DMS114 treated with DMSO at 0.1 percent for 48 hours (cell line): ENCODE data around the gene SCFD2.

ENCODE experiments used
- DNase-seq: peaks from one replicate; lab custom pipeline; 2025; ENCODE audit not compliant: unreplicated experiment; lab: John Stamatoyannopoulos, UW

Gene SCFD2

DNA sequence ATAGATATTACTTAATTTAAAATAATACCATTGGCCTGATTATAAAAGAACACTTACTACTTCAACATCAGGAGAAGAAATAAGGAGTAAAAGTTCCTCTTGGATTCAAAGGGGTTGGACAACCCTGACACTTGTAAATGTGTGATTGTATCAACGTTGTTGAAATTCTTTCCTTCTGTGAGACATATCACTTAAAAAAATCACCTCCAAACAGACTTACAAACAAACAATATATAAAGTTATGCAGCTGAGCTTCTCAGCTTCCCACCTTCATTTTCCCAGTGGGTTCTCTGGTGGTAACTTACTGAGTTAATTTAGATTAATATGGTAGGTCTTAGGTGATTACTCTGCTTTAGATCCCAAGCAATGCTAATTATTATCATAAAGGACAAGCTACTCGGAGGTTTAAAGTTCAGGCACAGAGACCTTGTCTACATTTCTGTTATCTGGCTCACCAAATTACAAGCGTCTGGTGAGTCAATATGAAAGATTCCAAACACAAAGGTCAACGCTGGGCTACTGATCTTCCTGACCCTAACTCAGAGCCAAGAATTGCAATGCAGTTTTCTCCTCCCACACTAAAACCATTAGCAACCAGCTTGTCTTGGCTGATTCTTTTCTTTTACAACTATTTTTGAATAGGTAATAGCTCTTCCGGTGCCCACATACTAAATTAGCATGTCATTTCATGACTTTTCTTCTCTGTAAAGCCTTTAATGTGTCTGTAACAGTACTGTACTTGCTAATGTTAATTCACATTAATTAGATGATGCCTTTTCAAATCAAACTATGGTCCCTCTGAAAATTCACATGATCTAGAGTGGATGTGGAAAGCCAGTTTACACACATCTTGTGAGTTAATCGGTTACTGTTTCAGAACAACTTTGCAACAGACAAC, 346.1 kb downstream of the SCFD2 start:
- DNase-seq, result no peak

DNA sequence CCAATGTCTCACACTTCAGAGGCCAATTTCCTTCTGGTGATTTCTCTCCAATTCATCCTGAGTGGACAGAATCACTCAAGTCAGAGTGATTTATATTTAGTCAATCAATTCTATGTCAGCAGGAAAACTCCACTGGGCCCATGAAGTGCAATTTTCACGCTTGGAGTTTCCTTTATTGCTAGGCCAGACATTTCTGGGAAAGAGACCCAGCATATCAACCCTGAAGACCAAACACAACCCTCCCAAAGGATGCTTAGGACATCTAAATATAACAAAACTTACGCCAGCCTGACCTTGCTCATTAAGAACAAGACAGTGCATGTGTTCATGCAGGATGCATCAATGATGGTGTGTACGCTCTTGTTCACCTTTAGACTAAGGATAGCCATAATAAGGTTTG, 347.4 kb downstream of the SCFD2 start:
- no peak for DNase-seq

DNA sequence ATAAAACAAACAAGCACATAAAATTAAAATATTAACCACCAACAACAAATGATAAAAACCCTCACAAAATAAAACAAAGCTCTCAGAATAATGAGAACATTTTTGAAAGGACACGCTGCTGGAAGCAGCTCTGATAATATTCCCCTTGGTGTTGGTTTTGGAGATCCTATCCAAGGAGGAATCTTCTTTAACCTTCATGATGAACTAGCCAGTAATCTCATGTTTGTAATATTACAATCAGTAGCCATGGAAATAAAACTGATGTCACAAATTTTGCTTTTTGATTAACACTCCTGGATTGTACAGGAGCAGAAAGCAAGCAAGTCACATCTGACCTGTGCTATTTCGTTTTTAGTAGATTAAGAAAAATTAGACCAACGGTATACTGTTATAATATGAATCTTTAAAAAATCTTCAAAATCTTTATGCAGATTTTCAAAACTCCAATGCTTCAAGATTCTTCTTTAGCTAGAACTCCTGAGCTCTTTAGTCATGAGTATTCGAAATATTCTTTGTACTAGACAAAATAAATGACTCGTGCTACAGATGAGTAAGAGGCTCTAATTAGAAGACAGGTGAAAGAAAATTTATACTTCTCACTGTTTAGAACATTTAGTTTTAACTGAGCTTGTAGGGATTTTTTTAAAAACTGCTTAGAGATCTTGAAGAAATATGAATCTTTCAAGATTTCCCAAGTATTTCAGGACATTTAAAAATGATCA, 349.6 kb downstream of the SCFD2 start:
- DNase-seq, result no peak

DNA sequence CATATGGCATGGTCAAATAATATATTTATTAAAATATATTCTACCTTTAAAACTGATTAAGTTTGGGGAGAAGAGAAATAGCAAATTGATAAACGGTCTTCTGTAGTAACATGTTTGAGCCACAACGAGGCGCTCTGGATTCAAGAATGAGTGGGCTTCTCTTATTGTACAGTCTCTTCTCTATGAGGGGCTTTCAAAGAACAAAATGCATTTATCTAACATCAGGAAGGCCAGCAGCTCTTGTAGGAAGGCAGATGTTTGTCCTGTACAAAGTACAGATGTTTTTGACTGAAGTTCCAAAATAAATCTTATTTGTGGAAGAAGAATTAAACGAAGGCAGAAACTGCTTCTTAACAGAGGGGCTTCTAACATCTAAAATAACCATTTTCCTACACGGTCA, 350.2 kb downstream of the SCFD2 start:
- DNase-seq, result peak; percentile 8

DNA sequence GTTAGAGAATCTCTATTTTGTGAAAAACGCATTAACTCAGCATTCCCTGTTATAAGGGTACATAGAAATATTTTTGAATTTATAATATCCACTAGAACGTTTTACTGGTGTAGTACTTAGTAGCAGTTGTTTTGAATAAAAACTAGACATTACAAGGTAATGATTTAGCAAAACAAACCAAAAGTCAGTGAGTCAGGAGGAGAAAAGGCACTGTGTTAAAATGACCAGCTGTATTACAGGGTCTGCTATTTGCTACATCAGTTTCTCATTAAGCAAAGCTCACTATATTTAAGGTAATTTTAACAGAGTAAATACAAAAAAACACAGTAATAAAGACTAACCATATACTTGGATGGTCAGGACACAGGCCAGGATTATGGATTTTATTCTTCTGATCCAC, 351.0 kb downstream of the SCFD2 start:
- DNase-seq, result no peak

DNA sequence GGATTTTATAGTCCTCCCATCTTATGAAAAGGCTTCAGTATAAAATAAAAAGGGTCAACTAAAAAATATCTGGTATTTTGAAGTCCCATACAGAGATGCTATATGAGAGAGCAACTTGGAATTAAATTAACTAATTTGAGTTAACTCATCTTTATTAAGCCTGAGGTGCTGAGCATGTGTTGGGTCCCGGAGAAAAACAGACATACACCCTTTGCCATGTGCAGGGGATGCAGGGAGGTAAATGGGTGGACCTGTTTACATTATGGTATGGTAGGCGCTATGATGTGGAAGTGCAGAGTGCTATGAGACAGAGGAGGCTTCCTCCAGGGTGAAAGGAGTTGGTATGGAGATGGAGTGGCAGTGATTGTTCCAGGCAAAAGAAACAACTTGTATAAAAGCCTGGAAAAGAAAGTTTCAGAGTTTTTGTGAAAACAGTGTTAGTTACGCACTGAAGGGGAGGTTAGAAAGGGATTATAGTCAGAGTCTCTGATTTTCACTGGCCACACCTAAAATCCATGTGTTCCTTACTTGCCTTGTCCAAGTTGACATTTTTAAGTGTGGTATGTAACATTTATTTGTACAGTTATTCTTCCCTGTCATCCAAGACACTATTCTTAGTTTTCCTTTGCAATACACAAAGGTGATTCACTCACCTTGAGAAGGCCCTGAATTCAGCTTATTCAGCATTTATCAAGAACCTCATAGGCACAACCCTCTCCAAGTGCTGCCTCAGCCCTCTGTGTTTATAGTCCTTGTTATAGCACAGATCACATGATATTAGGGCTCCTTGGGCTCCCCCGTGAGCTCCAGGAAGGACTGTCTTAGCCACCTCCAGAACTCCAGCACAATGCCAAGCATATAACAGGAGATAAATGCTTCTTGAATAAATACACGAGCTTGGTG, 351.7 kb downstream of the SCFD2 start:
- no peak for DNase-seq

DNA sequence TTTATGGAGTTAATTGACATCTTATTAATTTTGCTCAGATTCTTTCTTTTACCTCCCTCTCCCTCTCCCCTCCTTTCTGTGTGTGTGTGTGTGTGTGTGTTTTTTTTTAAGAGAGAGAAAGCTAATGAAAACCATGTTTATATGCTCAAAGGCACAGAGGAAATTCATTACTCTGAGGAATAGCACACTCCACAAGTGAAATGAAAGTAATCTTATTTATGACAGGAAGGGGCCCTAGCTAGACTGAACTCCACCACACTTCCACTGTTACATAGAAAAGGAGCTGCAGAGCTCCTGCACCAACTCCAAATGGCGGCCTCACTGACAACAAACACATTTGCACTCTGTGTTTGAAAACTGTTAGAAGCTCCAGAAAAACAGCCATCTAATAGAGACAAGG, 353.1 kb downstream of the SCFD2 start:
- DNase-seq, result no peak

DNA sequence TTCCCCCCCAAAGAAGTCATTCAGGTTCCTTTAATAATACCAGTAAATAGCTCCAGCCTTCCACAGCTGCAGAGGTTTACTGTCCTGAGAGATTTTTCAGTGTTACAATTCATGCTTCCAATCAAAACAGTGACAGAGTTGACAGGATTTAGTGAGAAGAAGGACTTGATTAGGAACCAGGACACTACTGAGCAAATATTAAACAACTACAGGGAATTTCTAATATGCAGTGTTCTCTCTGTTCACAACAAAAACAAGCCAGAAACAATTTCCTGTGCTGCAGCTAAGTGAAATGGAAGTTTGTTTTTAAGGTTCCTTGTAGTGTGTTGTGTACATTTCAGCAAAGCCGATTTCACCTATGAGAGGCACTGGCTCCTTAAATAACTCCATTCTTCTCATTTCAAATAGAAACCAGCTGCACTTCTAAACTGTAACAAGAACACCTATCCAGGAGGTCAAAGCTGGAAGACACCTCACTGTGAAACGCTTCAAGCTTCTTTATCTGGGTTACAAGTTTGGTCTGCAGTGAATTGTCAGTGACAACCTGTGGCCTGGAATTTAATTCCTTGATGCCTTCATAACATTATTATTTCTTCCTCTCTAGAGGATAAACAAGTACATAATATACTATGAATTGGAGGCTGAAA, 354.5 kb downstream of the SCFD2 start:
- DNase-seq, result no peak

DNA sequence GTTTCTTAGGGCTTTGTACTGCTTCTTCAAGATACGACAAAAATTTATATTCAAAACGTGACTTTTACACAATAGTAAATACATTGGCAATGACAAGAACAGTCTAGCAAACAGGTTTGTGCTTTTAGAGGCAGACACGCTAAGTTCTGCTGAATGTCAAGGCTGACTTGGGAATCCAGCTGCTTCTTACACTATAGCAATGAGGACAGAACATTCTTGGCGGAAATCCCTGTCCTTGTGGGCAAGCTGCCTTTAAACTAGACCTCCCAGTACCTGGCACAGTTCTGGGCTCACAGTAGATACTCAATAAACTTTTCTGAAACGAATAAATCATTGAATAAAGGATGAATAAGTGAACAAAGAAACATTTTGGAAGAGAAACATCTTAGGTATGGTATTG, 355.5 kb downstream of the SCFD2 start:
- DNase-seq, result no peak

DNA sequence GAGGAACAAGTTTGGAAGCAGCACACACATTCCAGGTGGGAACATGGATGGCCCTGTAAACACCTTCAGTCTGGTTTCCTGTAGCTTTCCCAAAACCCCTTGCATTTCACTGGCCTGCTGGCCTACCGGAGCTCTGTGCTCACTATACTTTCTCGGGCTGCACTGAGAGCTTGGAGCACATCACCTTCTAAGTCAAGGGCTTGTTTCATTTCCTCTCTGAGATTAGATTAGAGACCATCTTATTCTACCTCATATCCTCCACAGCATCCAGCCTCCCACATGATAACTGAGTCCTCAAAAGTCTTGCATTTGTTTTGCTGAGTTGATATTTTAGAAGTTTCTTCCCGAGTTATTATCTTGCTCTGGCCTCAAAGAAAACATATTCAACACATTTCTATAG, 356.0 kb downstream of the SCFD2 start:
- DNase-seq, result no peak

DNA sequence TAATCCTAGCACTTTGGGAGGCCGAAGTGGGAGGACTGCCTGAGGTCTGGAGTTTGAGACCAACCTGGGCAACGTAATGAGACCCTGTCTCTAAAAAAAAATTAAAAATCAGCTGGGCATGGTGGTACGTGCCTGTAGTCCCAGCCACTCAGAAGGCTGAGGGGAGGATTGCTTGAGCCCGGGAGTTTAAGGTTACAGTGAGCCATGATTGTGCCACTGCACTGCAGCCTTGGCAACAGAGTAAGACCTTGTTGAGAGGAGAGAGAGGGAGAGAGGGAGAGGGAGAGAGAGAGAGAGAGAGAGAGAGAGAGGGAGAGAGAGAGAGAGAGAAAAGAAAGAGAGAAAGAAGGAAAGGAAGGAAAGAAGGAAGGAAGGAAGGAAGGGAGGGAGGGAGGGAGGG, 358.8 kb downstream of the SCFD2 start:
- no peak for DNase-seq

DNA sequence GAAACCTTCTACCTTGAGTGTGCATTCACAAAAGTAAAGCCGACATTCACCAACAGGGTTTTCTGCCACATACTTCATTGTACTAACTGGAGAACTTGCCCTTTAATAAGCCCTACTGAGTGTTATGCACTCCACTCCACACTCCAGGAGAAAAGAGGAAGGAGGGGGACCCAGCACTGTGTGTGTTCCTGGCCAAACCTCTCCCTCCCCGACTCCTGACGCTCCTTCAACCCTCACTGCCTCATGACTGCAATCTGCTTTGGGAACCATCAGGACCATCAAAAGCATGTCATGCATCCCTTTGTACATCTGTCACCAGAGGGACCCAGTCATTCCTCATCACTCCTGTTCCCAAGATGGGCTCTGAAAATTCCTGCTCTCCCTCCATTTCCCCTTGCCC, 360.1 kb downstream of the SCFD2 start:
- no peak for DNase-seq

DNA sequence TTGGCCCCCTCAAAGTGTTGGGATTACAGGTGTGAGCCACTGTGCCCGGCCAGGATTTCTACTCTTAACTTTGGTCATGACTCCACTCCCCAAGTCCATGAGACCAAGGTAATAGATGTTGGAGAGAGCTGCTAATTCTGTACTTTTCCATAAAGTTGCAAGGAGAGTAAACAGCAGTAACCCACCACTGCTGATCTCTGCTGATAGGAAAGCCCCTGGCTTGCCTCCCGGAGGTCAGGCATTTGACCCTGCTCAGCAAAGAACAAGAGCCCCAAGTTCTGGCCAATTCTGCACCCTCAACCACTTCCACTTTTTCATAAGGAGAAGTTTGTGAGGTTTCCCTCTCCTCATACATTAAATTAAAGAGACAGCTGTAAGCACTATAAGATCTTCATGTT, 360.7 kb downstream of the SCFD2 start:
- no peak for DNase-seq

DNA sequence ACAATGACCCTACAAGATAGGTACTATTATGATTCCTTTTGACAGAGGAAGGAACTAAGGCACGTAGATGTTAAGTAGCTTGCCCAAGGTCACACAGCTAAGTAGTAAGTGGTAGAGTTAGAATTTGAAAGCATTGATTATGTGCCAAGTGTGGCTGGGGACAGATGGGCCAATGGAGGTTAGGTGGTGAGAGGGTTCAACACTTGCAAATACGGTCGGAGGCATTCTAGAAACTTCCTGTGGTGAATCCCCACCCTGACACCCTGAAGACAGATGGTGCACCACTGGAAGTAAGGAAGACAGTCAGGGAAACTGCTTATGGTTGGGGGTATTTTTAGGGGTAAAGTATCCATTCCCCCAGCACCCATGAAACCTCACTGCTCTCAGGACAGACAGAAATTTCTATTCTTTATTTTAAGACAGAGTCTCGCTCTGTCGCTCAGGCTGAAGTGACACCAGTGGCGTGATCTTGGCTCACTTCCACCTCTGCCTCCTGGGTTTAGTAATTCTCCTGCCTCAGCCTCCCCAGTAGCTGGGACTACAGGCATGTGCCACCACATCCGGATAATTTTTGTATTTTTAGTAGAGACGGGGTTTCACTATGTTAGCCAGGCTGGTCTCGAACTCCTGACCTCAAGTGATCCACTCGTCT, 361.2 kb downstream of the SCFD2 start:
- no peak for DNase-seq

DNA sequence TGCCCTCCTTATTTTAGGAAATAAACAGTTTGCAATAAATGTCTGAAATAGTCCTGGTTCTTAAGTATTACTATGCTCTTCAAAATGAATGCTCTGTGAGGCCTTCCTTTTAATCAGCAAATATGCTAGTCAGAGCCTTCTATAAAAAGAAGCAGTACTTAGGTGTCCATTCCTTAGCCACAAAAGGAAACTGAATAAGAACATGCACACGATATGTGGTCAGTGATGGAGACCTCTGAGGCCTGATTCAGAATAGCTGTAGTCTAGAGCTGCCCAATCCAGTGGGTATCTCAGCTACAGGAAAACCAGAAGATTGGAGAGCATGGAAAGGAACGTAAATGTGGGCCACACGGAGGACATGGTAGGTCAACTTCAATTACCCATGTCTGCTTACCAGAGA, 361.9 kb downstream of the SCFD2 start:
- DNase-seq, result no peak

DNA sequence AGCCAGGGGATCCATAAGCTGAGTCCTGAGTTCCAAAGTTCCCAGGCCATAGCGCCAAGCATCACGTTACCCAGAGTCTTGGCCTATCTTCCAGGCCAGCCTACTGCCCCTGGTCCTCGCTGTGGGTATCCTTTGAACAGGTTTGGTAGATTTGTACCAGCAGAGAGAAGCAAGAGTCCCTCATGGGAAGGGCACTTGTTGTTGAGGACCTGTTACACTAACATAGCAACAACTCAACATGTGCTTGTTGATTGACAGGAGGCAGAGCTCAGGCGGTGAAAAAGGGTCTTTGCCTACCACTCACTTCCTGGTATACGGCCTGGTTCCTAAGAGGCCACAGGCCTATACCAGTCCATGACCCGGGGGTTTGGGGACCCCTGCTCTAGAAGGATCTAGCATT, 365.3 kb downstream of the SCFD2 start:
- DNase-seq, result no peak

DNA sequence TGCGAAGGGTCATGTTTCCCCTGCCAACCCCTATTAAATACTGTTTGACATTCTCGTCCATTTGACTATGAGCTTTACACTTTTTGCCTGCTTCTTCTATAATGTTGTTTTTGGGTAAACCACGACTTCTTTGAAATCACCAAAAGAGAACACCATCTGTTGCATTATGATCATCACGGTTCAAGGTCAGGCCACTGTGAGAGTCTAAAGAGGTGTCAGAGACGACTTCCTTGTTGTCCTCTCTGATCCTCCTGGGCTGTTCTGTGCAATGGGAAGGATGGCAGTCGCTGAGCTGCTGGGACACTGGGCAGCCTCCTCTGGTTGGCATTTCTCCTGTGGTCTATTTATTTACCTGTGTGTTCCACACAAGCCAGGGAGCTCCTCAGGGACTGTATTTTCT, 366.2 kb downstream of the SCFD2 start:
- DNase-seq, result no peak

DNA sequence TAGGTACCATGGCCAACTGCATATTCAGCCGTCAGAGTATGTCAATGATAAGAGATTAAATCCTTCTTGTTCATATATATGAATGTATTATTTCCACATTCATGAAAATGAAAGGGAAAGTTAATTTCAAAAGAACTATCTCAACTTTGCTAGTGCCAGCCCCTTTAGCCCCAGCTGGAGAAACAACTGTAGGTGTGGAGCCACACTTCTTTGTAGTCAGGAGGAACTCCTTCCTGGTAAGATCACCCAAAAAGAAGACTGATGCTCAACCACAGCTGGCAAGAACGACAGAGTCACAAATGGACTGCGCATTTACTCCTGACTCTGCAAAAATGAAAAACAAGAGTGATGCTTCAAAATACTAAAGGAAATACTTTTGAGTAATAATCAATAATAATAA, 367.4 kb downstream of the SCFD2 start:
- no peak for DNase-seq

DNA sequence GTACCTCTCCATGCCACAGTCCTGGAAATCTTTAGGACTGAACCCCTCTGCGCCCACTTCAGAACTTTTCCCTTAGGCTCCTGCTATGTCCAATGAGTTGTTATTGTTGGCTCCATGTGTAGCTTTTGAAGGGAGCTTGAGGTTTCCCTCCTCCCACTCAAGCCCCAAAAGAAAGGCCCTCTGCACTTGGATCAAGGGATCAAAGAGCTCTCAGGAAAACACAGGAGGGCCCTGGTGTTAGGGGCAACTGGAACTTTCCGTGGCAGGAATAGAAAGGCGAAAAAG, 368.8 kb downstream of the SCFD2 start:
- DNase-seq, result no peak

DNA sequence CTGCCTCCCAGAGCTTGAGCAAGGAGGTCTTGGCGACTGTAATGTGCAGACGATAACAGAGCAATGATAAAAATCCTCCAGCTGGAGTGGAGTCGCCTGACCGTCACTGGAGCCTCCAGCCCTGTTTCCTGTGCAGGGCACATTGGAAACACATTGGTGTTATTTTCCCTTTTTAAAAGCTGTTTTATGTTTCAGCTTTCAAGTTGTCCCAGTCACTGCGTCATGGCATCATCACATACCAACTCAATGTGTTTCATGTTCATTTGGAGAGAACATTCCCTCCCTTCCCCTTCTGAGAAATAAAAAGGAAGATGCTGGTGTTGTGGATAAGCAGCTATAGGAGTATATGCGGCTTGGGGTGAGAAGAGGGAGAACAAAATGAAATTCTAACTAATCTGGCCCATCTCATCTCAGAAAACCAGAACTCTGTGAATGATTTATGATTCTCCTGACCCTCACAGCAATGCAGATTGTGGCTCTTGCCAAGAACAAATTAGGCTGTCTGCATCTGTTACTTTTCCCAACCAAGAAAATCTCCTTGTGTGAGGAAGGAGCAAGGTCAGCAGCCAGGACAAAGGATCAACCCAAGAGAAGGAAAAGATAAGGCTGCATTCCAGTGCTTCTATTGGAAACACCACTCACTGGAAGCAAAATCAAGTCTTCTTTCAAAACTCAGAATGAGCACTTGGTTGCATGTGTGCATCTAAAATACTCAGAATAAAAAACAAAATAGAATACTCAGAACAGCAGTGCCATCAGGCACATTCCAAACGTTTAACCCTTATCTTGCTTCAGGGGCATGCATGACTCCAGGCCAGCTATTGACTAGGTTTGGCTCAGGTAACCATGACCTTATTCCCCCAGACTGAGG, 369.4 kb downstream of the SCFD2 start:
- DNase-seq, result no peak
